Subcutaneous adipose tissue (tissue), 4 donors: ENCODE results near the gene ARL8A. TPM values are rescaled to one million over a fixed set of nuclear protein-coding genes. Genes with fewer than 3 reads are reported as not detected.

Experiments
- total RNA-seq, 4 donors: library from RNA; depleted of rRNA; stranded (reverse); fragments of >200 nt; gene quantifications; one replicate each; pipeline ENCODE4 v1.1.0, GENCODE V29; 2016
- TF ChIP-seq, protein P1 (sequence below): fragments of 450-650 bp; IDR thresholded peaks from one replicate; pipeline ENCODE4 v1.5.1; 2016; ENCODE audit warnings: low read depth, mild to moderate bottlenecking, control low read depth, antibody characterized with exemption, moderate library complexity

The ARL8A gene
- total RNA-seq, 4 donors from 2014 or later = 28.5 to 52.0 (median 38.4) TPM

DNA sequence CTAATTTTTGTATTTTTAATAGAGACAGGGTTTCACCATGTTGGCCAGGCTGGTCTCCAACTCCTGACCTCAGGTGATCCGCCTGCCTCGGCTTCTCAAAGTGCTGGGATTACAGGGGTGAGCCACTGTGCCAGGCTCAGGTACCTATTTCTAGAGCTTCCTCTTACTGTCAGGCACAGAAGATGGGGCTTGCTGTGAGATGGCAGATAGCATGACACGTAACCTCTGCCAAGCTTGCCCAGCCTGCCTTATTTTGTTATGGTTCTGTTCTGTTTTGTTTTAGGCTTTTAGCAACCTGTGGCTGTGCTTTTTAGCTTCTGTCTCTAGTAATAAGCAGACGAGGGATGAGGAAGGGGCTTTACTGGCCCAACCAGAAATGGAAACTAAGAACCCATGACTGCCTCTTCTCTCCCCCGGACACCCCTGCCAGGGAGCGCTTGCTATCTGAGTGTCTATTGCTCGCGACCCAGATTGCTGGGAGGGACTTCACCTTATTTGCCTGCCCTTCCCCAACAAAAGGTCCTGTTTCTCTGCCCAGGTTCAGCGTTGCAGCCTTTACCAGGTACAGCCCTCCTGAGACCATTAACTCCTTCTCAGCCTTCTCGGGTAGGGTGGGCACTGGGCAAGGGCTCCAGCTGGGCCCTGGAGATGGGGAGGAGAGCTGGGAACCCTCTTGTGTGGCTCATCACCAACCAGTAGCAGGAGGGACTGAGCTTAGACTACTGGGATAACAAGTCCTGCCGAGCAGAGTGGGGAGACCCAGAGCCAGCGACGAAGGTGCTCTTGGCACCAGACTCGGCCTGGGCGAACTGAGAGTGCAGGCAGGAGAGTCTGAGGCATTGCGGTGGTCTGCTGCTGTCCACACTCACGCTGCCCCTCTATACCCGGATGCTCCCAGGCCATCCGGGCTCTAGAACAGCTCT, 35.6 kb upstream of the ARL8A start:
- TF ChIP-seq, protein P1, sequence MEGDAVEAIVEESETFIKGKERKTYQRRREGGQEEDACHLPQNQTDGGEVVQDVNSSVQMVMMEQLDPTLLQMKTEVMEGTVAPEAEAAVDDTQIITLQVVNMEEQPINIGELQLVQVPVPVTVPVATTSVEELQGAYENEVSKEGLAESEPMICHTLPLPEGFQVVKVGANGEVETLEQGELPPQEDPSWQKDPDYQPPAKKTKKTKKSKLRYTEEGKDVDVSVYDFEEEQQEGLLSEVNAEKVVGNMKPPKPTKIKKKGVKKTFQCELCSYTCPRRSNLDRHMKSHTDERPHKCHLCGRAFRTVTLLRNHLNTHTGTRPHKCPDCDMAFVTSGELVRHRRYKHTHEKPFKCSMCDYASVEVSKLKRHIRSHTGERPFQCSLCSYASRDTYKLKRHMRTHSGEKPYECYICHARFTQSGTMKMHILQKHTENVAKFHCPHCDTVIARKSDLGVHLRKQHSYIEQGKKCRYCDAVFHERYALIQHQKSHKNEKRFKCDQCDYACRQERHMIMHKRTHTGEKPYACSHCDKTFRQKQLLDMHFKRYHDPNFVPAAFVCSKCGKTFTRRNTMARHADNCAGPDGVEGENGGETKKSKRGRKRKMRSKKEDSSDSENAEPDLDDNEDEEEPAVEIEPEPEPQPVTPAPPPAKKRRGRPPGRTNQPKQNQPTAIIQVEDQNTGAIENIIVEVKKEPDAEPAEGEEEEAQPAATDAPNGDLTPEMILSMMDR = no peak

DNA sequence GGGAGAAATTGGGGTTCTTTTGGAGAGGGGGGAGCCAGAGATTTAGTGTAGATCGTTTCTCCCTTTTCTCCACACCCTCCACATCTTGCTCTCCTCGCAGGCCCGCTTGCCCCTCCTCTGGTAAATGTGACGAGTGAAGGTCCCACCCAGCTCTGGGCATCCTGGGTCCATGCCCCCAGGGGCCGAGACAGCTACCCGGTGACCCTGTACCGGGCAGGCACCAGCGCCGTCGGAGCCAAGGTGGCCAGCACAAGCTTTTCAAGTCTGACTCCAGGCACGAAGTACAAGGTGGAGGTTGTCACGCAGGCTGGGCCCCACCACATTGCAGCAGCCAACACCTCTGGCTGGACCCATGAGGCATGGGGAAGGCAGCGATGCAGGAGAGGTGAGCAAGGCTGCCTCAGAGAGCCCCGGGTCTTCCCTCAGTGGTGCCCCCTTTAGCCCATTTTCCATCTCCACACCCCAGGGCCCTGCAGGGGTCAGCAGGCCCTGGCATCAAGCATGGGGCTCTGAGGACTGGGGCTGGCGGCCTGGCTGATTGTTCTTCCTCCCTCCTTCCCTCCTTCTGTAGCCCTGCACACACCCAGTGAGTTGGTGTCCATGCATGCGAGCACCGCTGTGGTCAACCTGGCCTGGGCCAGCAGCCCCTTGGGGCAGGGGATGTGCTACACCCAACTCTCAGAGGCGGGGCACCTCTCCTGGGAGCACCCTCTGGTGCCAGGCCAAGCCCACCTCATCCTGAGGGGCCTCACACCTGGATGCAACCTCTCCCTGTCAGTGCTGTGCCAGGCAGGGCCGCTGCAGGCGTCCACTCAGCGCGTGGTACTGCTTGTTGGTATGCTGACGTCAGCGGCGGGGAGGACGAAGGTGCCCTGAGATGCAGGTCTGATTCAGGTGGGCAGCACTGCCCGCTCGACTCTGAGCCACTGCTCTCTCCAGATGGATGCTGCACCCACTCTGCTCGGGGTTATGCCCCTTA, 32.7 kb upstream of the ARL8A start:
- TF ChIP-seq, protein P1 = no peak

DNA sequence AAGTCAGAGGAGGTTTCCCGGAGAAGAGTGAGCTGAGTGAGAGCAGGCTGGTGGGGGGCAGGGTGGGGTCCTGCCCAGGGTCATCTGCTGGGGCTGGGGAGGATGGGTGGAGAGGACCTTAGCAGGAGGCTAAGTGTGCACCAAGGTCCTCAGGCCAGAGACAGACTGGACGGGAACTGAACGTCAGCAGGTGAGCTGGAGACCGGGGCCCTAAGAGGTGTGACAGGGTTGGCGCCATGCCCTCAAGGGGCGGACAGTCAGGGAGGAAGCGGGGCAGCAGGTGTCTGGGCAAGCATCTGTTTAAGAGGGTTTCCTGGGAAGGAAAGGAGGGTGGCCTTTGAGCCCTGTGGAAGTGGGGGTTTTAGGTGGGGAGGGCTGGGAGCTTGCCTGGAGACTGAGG, 29.5 kb upstream of the ARL8A start:
- TF ChIP-seq, protein P1 = no peak

DNA sequence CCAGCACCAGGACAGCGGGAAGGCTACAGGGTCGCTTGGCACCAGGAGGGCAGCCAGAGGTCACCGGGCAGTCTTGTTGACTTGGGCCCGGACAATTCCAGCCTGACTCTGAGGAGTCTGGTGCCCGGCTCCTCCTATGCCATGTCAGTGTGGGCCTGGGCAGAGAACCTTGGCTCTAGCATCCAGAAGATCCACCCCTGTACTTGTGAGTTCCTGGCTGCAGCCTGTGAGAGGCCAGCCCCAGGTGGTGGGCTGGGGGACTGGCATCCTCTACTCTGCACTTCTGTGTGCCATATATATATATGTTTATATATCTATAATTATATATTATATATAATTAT, 27.4 kb upstream of the ARL8A start:
- TF ChIP-seq, protein P1 = no peak

DNA sequence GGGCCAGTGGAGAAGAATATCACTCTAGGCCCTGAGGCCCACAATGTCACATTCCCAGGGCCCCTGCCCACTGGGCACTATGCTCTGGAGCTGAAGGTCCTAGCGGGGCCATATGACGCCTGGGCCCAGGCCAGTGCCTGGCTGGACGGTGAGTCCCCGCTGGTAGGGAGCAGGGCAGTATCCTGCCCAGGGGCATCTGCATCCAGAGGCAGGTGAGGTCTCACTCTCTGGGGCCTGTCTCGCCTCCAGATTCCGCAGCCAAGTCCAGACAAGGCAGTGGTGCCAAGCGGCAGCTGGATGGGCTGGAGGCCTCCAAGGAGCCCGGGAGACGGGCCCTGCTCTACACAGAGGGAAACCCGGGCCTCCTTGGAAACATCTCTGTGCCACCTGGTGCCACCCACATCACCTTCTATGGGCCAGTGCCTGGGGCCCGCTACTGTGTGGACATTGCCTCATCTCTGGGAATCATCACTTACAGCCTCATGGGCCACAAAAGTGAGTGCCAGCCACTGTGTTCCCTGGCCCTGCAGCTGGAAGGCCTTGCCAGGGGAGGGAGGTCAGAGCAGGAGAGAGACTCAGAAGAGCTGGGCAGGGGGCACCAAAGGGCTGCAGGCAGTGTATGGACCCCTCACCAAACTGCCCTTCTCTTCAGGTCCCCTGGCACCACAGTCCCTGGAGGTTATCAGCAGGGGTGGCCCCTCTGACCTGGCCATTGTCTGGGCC, 26.9 kb upstream of the ARL8A start:
- TF ChIP-seq, protein P1 = no peak

DNA sequence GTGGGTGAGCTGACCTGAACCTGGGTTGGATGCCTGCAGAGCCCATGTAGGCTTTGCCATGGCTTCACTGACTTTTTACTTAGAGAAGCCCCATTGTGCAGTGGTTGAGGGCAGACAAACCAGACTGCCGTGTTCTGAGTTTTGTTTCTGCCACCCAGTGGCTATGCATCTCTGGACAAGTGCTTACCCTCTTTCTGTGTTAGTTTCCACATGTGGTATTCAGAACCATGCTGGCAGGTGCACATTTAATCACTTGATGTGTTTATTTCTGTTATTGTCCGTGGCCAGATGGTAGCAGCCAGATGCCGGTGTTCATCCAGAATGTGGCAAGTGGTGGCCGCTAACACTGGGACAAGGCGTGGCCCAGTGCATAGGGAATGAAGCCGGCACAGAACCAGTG, 26.2 kb upstream of the ARL8A start:
- TF ChIP-seq, protein P1 = no peak

DNA sequence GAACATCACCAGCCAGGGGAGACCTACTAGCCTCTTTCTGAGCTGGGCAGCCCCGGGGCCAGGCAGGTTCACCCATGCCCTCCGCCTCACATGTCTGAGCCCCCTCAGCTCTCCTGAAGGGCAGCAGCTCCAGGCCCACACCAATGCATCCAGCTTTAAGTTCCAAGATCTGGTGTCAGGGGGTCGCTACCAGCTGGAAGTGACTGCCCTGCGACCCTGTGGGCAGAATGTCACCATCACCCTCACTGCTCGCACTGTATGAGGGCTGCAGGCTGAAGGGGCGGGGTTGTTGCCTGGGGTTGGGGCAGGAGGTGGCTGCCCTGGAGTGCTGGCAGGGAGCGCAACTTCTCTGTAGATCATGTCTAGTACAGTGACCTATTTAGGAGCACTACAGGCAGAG, 24.3 kb upstream of the ARL8A start:
- TF ChIP-seq, protein P1 = no peak
